ENCODE measurements around the gene KIF26B. TPM values are rescaled to one million over a fixed set of nuclear protein-coding genes. Genes with fewer than 3 reads are reported as not detected.

Gene KIF26B
- total RNA-seq, 3 donors from 2014 or later: 0.14 to 3.2 (median 0.39) TPM

GRCh38 chr1:245386297-245386971, 231.6 kb downstream of the KIF26B start:
- DNase-seq (no peak), ATAC-seq (no peak)
- Histone ChIP-seq H3K4me3 (no peak overlapping the region), H3K9me3 (no peaks in the 10 kb centered on the region), H3K4me1 (ENCODE audit: low read depth) (no peaks in the 10 kb centered on the region), H3K36me3 (ENCODE audit: low read depth) (no peaks in the 10 kb centered on the region)
- no peak for TF ChIP-seq CTCF (IDR thresholded peaks at IDR 0.05)
- intact Hi-C loops (cut with DNase I, micrococcal nuclease): no loop called here

- DNase-seq (no peak), ATAC-seq (no peak)
- intact Hi-C loops (cut with DNase I, micrococcal nuclease): no loop called here
- Histone ChIP-seq H3K4me3 (no peak overlapping the region), H3K4me1 (ENCODE audit: low read depth) (no peaks in the 10 kb centered on the region), H3K9me3 (no peaks in the 10 kb centered on the region), H3K36me3 (ENCODE audit: low read depth) (no peaks in the 10 kb centered on the region)
- TF ChIP-seq CTCF (IDR thresholded peaks at IDR 0.05): no peak
These were observed 233.9 kb downstream of the KIF26B start for GRCh38 chr1:245388687-245389086.

- no peak overlapping the region for H3K4me3 ChIP-seq
- intact Hi-C loops (cut with DNase I, micrococcal nuclease): no loop called here
- ATAC-seq: no peak
- no peaks in the 10 kb centered on the region for H3K4me1 ChIP-seq (ENCODE audit: low read depth)
- no peak for TF ChIP-seq CTCF (IDR thresholded peaks at IDR 0.05)
- no peaks in the 10 kb centered on the region for H3K36me3 ChIP-seq (ENCODE audit: low read depth)
- no peaks in the 10 kb centered on the region for H3K9me3 ChIP-seq
- DNase-seq: no peak
These were observed 235.1 kb downstream of the KIF26B start for GRCh38 chr1:245389873-245390272.

GRCh38 chr1:245390975-245391374, 236.2 kb downstream of the KIF26B start:
- H3K36me3 ChIP-seq (ENCODE audit: low read depth): no peaks in the 10 kb centered on the region
- H3K4me1 ChIP-seq (ENCODE audit: low read depth): no peaks in the 10 kb centered on the region
- no peak for DNase-seq
- H3K4me3 ChIP-seq: no peak overlapping the region
- no peaks in the 10 kb centered on the region for H3K9me3 ChIP-seq
- ATAC-seq: no peak
- no peak for TF ChIP-seq CTCF (IDR thresholded peaks at IDR 0.05)
- intact Hi-C loops (cut with DNase I, micrococcal nuclease): no loop called here

- intact Hi-C loops (cut with DNase I, micrococcal nuclease): no loop called here
- no peak for TF ChIP-seq CTCF (IDR thresholded peaks at IDR 0.05)
- ATAC-seq (no peak), DNase-seq (no peak)
- Histone ChIP-seq H3K9me3 (no peaks in the 10 kb centered on the region), H3K4me1 (ENCODE audit: low read depth) (no peaks in the 10 kb centered on the region), H3K4me3 (no peak overlapping the region), H3K36me3 (ENCODE audit: low read depth) (no peaks in the 10 kb centered on the region)
These were observed 238.9 kb downstream of the KIF26B start for GRCh38 chr1:245393694-245394093.

- ATAC-seq: no peak
- no peak for DNase-seq
- Histone ChIP-seq H3K4me3 (no peak overlapping the region), H3K4me1 (ENCODE audit: low read depth) (no peaks in the 10 kb centered on the region), H3K9me3 (no peaks in the 10 kb centered on the region), H3K36me3 (ENCODE audit: low read depth) (no peaks in the 10 kb centered on the region)
- intact Hi-C loops (cut with DNase I, micrococcal nuclease): no loop called here
- no peak for TF ChIP-seq CTCF (IDR thresholded peaks at IDR 0.05)
These were observed 240.9 kb downstream of the KIF26B start for GRCh38 chr1:245395680-245396079.
